ENCODE results near the gene GPR156.

GPR156 gene

GRCh38 chr3:120172070-120172469 lies 113.0 kb downstream of the GPR156 start:
- CTCF ChIA-PET, result no interaction called here
- POLR2A ChIA-PET, result interaction anchor here (3.9 kb wide), 1 partner anchor 77 kb away, joined by 32 read pairs; the partner anchor contains the start of gene GSK3B
- TF ChIP-seq NFRKB (IDR thresholded peaks at IDR 0.05), result no peak
- TF ChIP-seq ELF4 (IDR thresholded peaks at IDR 0.05), result no peak
- TF ChIP-seq FOXK2 (IDR thresholded peaks at IDR 0.05), result no peak
- no peak for TF ChIP-seq PKNOX1 (IDR thresholded peaks at IDR 0.05)
- no peak for TF ChIP-seq FOXA1 (IDR thresholded peaks at IDR 0.05)
- no peak for TF ChIP-seq FOXM1 (IDR thresholded peaks at IDR 0.05; ENCODE audit: borderline replicate concordance)
- no peak for TF ChIP-seq SUZ12 (IDR thresholded peaks at IDR 0.05)
- no peak for TF ChIP-seq ZNF384 (IDR thresholded peaks at IDR 0.05)
- TF ChIP-seq TARDBP (IDR thresholded peaks at IDR 0.05), result no peak
- TF ChIP-seq SP1 (IDR thresholded peaks at IDR 0.05), result no peak
- no peak for TF ChIP-seq BHLHE40 (IDR thresholded peaks at IDR 0.05; ENCODE audit: borderline replicate concordance)
- TF ChIP-seq LEF1 (IDR thresholded peaks at IDR 0.05; ENCODE audit: borderline replicate concordance), result no peak
- TF ChIP-seq ARNT (IDR thresholded peaks at IDR 0.05), result no peak
- no peak for DNase-seq (ENCODE audit: extremely low spot score)

- no peak for DNase-seq (ENCODE audit: extremely low spot score)
- TF ChIP-seq SP1 (IDR thresholded peaks at IDR 0.05), result no peak
- TF ChIP-seq NFRKB (IDR thresholded peaks at IDR 0.05), result no peak
- CTCF ChIA-PET, result interaction anchor here (0.6 to 1.6 kb wide), 2 partner anchors 246 to 323 kb away, joined by 4 read pairs; no protein-coding TSS in a partner anchor
- POLR2A ChIA-PET, result no interaction called here
Measured at GRCh38 chr3:120171134-120171873, 113.7 kb downstream of the GPR156 start.

- TF ChIP-seq ELF4 (IDR thresholded peaks at IDR 0.05) (no peak), ARNT (IDR thresholded peaks at IDR 0.05) (no peak), BHLHE40 (IDR thresholded peaks at IDR 0.05; ENCODE audit: borderline replicate concordance) (no peak), TARDBP (IDR thresholded peaks at IDR 0.05) (no peak), PKNOX1 (IDR thresholded peaks at IDR 0.05) (no peak)
- ChIA-PET CTCF (interaction anchor here (0.6 to 1.6 kb wide), 2 partner anchors 247 to 324 kb away, joined by 4 read pairs; no protein-coding TSS in a partner anchor), POLR2A (interaction anchor here (0.9 kb wide), 1 partner anchor 75 kb away, joined by 4 read pairs; no protein-coding TSS in a partner anchor)
- DNase-seq (ENCODE audit: extremely low spot score), result no peak
Measured at GRCh38 chr3:120170223-120170622, 114.8 kb downstream of the GPR156 start.

- ChIA-PET POLR2A (interaction anchor here (0.5 to 0.9 kb wide), 2 partner anchors 74 to 701 kb away, joined by 4 read pairs; no protein-coding TSS in a partner anchor), CTCF (interaction anchor here (0.5 to 1.0 kb wide), 2 partner anchors 53 to 277 kb away, joined by 3 to 4 read pairs; no protein-coding TSS in a partner anchor)
- TF ChIP-seq ELF4 (IDR thresholded peaks at IDR 0.05) (no peak), PKNOX1 (IDR thresholded peaks at IDR 0.05) (no peak), FOXK2 (IDR thresholded peaks at IDR 0.05) (no peak), SUZ12 (IDR thresholded peaks at IDR 0.05) (no peak), ZNF384 (IDR thresholded peaks at IDR 0.05) (no peak), NFRKB (IDR thresholded peaks at IDR 0.05) (no peak), BHLHE40 (IDR thresholded peaks at IDR 0.05; ENCODE audit: borderline replicate concordance) (no peak), FOXM1 (IDR thresholded peaks at IDR 0.05; ENCODE audit: borderline replicate concordance) (no peak), L3MBTL2 (conservative IDR thresholded peaks at IDR 0.05) (no peak), ARNT (IDR thresholded peaks at IDR 0.05) (no peak), FOXA1 (IDR thresholded peaks at IDR 0.05) (no peak), HDGF (IDR thresholded peaks at IDR 0.05; ENCODE audit: borderline replicate concordance) (no peak), LEF1 (IDR thresholded peaks at IDR 0.05; ENCODE audit: borderline replicate concordance) (no peak), SP1 (IDR thresholded peaks at IDR 0.05) (no peak), CTBP1 (IDR thresholded peaks at IDR 0.05; ENCODE audit: borderline replicate concordance) (no peak), TARDBP (IDR thresholded peaks at IDR 0.05) (no peak)
- DNase-seq (ENCODE audit: extremely low spot score), result no peak
Measured at GRCh38 chr3:120169407-120169806, 115.6 kb downstream of the GPR156 start.

- CTCF ChIA-PET, result interaction anchor here (1.0 kb wide), 1 partner anchor 277 kb away, joined by 3 read pairs; no protein-coding TSS in a partner anchor
- TF ChIP-seq HDGF (IDR thresholded peaks at IDR 0.05; ENCODE audit: borderline replicate concordance) (no peak), SP1 (IDR thresholded peaks at IDR 0.05) (no peak), ARNT (IDR thresholded peaks at IDR 0.05) (no peak), L3MBTL2 (conservative IDR thresholded peaks at IDR 0.05) (no peak), PKNOX1 (IDR thresholded peaks at IDR 0.05) (no peak), LEF1 (IDR thresholded peaks at IDR 0.05; ENCODE audit: borderline replicate concordance) (no peak), BHLHE40 (IDR thresholded peaks at IDR 0.05; ENCODE audit: borderline replicate concordance) (no peak)
- no peak for DNase-seq (ENCODE audit: extremely low spot score)
- POLR2A ChIA-PET, result interaction anchor here (0.5 kb wide), 1 partner anchor 700 kb away, joined by 4 read pairs; no protein-coding TSS in a partner anchor
Measured at GRCh38 chr3:120168611-120169010, 116.4 kb downstream of the GPR156 start.

- no peak for DNase-seq (ENCODE audit: extremely low spot score)
- ChIA-PET POLR2A (no interaction called here), CTCF (no interaction called here)
- no peak for TF ChIP-seq ARNT (IDR thresholded peaks at IDR 0.05)
- TF ChIP-seq PKNOX1 (IDR thresholded peaks at IDR 0.05), result no peak
- TF ChIP-seq ELF4 (IDR thresholded peaks at IDR 0.05), result no peak
- no peak for TF ChIP-seq L3MBTL2 (conservative IDR thresholded peaks at IDR 0.05)
- no peak for TF ChIP-seq TARDBP (IDR thresholded peaks at IDR 0.05)
- no peak for TF ChIP-seq NFRKB (IDR thresholded peaks at IDR 0.05)
- no peak for TF ChIP-seq FOXA1 (IDR thresholded peaks at IDR 0.05)
- TF ChIP-seq ZNF384 (IDR thresholded peaks at IDR 0.05), result no peak
Measured at GRCh38 chr3:120168038-120168437, 117.0 kb downstream of the GPR156 start.

Measured in HEK293T (cell line).